ENCODE results near the gene SMARCD1. TPM values are rescaled to one million over a fixed set of nuclear protein-coding genes. Genes with fewer than 3 reads are reported as not detected.

The SMARCD1 gene
- total RNA-seq, 1 donor from 2014 or later = 112 TPM

DNA sequence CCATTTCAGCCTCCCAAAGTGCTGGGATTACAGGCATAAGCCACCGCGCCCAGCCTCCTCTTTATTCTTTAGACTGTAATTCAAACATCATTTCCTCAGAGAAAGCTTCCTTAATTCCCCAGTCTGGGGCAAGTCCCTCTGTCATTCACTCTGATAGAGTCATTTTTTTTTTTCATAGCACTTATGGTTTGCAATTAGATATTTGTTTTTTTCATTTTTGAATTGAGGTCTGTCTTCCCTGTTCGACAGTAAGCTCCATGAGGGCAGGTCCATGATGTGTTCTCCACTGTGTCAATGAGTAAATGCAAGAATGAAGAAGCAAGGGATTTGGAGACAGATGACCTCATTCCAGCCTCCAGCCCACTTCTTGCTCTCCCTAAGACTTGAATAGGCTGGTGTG lies 15.6 kb upstream of the SMARCD1 start:
- Mint-ChIP-seq H3K27ac (no peak overlapping the region), H3K27me3 (ENCODE audit: low read depth) (peaks cover 2% of the 10 kb centered on the region), H3K4me3 (no peak overlapping the region), H3K36me3 (no peaks in the 10 kb centered on the region), H3K4me1 (peaks cover 7% of the 10 kb centered on the region), H3K9me3 (no peaks in the 10 kb centered on the region)
- TF ChIP-seq, protein P1, sequence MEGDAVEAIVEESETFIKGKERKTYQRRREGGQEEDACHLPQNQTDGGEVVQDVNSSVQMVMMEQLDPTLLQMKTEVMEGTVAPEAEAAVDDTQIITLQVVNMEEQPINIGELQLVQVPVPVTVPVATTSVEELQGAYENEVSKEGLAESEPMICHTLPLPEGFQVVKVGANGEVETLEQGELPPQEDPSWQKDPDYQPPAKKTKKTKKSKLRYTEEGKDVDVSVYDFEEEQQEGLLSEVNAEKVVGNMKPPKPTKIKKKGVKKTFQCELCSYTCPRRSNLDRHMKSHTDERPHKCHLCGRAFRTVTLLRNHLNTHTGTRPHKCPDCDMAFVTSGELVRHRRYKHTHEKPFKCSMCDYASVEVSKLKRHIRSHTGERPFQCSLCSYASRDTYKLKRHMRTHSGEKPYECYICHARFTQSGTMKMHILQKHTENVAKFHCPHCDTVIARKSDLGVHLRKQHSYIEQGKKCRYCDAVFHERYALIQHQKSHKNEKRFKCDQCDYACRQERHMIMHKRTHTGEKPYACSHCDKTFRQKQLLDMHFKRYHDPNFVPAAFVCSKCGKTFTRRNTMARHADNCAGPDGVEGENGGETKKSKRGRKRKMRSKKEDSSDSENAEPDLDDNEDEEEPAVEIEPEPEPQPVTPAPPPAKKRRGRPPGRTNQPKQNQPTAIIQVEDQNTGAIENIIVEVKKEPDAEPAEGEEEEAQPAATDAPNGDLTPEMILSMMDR (IDR thresholded peaks at IDR 0.05; ENCODE audit: unreplicated experiment) = no peak
- no peak for DNase-seq (ENCODE audit: low spot score in 2 of 2, unreplicated experiment in 2 of 2)

DNA sequence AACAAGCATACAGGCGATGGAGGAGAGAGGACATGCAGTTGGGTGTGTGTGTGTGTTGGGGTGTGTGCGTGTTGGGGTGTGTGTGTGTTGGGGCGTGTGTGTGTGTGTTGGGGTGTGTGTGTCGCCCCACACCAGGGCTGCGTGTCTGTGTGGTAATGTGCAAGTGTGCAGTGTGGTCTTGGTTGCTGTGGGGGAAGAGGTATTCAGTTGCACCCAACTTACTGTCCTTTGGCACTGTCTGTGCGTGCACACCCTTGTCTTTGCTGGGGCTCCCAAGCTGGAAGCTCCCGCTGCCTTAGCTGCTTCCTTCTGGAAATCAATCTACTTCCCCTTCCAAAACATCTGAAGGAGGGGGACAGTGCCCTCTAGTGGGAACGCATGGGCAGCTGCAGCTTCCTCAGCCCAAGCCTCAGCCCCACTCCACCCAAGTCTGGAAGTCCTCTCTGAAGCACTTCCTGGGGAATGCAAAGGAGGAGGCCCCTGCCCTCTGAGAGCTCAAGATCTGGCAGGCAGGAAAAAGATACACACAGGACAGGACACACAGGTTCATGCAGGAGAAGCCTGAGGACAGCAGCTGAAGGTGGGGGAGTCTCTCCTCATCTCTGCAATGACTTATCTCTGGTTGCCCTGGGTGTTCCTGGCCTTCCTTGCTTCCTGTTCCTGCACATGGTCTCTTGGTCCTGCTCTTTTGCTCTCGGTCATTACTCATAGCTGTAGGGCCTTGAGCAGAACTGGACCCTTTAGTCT lies 14.7 kb upstream of the SMARCD1 start:
- Mint-ChIP-seq H3K4me3 (no peak overlapping the region), H3K27ac (no peak overlapping the region), H3K9me3 (no peaks in the 10 kb centered on the region), H3K4me1 (peaks cover 9% of the 10 kb centered on the region), H3K36me3 (no peaks in the 10 kb centered on the region), H3K27me3 (ENCODE audit: low read depth) (no peaks in the 10 kb centered on the region)
- DNase-seq (ENCODE audit: low spot score in 2 of 2, unreplicated experiment in 2 of 2) = peak; percentile 71 to 87
- TF ChIP-seq, protein P1 (IDR thresholded peaks at IDR 0.05; ENCODE audit: unreplicated experiment) = peak; percentile 82

DNA sequence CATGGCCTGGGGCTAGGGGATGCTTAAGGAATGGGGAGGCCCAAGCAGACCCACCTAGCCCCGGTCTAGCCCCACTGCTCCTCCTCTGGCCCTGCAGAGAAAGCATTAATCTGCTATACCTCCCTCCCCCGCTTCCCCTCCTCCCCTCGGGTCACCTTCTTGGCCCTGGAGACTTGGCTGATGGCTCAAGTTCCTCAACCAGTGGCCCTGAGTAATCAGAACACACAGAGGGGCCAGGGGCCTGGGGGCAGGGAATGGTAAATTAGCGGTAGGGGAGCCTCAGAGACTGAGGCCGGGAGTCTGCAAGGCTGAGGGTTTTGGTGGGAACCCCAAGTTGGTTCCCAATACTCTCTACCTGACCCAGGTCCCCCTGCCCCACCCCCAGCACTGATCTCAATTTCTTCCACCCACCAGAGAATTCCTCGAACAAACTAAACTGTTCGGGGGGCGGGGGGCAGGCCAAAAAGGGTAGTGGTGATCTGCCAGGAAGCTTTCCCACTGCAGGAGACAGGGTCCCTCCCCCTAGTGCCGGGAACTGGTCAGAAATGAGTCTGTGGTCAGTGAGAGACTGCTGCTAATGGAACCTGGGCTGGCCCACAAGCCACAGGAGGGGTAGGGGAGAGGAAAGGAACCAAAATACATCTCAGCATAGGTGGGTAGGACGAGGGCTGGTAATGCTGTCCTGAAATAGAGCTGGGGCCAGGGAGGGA lies 12.8 kb upstream of the SMARCD1 start:
- H3K9me3 Mint-ChIP-seq = no peaks in the 10 kb centered on the region
- H3K4me1 Mint-ChIP-seq = peaks cover 9% of the 10 kb centered on the region
- TF ChIP-seq, protein P1 (IDR thresholded peaks at IDR 0.05; ENCODE audit: unreplicated experiment) = no peak
- no peak overlapping the region for H3K27ac Mint-ChIP-seq
- no peak overlapping the region for H3K4me3 Mint-ChIP-seq
- no peaks in the 10 kb centered on the region for H3K36me3 Mint-ChIP-seq
- DNase-seq (ENCODE audit: low spot score in 2 of 2, unreplicated experiment in 2 of 2) = no peak
- no peaks in the 10 kb centered on the region for H3K27me3 Mint-ChIP-seq (ENCODE audit: low read depth)

DNA sequence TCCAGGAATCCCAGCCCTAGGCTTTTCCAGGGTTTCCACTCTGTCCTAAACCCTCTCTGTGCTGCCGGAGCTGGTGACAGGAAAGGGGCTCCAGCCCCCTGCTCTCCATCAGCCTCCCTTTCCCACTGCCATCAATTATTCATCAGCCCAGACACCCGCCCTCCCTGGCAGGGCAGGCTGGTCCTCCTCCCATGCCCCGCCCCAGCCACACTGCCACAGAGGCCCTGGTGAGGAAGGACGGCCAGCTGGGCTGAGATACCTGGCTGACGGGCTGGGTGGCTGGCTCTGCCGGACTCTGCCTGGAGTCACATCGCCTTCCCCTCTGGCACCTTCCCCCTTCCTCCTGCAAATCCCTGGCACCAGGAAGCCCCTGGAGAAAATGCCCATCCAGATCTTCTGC lies 11.9 kb upstream of the SMARCD1 start:
- H3K4me1 Mint-ChIP-seq = peaks cover 11% of the 10 kb centered on the region
- no peaks in the 10 kb centered on the region for H3K36me3 Mint-ChIP-seq
- no peak for DNase-seq (ENCODE audit: low spot score in 2 of 2, unreplicated experiment in 2 of 2)
- H3K27me3 Mint-ChIP-seq (ENCODE audit: low read depth) = no peaks in the 10 kb centered on the region
- H3K27ac Mint-ChIP-seq = no peak overlapping the region
- TF ChIP-seq, protein P1 (IDR thresholded peaks at IDR 0.05; ENCODE audit: unreplicated experiment) = no peak
- no peaks in the 10 kb centered on the region for H3K9me3 Mint-ChIP-seq
- H3K4me3 Mint-ChIP-seq = no peak overlapping the region

DNA sequence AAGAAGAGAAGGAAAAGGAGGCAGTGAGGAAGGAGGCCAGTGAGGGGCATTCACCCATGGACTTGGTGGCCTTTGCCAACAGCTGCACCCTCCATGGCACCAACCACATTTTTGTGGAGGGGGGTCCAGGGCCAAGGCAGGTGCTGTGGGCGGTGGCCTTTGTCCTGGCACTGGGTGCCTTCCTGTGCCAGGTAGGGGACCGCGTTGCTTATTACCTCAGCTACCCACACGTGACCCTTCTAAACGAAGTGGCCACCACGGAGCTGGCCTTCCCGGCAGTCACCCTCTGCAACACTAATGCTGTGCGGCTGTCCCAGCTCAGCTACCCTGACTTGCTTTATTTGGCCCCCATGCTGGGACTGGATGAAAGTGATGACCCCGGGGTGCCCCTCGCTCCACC lies 11.4 kb upstream of the SMARCD1 start:
- Mint-ChIP-seq H3K27ac (no peak overlapping the region), H3K4me3 (no peak overlapping the region), H3K4me1 (peaks cover 11% of the 10 kb centered on the region), H3K27me3 (ENCODE audit: low read depth) (no peaks in the 10 kb centered on the region), H3K9me3 (no peaks in the 10 kb centered on the region), H3K36me3 (no peaks in the 10 kb centered on the region)
- TF ChIP-seq, protein P1 (IDR thresholded peaks at IDR 0.05; ENCODE audit: unreplicated experiment) = no peak
- DNase-seq (ENCODE audit: low spot score in 2 of 2, unreplicated experiment in 2 of 2) = no peak

Measured in mesothelial cell of epicardium (in vitro differentiated cells).